Fibroblast of pulmonary artery (primary cell): Measurements from ENCODE around the gene KRTAP17-1.

Source experiments
- DNase-seq: peaks from one replicate; pipeline ENCODE4 v3.0.0-alpha.2; 2010; ENCODE audit warnings: low read depth
- H3K4me3 ChIP-seq: replicated peaks from 2 replicates; pipeline ENCODE4 v1.5.1; 2011; ENCODE audit warnings: low read depth, mild to moderate bottlenecking, control low read depth, low read length, moderate library complexity
- CTCF ChIP-seq: IDR thresholded peaks from 2 replicates; pipeline ENCODE4 v1.5.1; 2011; ENCODE audit warnings: mild to moderate bottlenecking, control low read depth, low read length, inconsistent platforms; ENCODE audit errors: missing control alignments

Gene KRTAP17-1

DNA sequence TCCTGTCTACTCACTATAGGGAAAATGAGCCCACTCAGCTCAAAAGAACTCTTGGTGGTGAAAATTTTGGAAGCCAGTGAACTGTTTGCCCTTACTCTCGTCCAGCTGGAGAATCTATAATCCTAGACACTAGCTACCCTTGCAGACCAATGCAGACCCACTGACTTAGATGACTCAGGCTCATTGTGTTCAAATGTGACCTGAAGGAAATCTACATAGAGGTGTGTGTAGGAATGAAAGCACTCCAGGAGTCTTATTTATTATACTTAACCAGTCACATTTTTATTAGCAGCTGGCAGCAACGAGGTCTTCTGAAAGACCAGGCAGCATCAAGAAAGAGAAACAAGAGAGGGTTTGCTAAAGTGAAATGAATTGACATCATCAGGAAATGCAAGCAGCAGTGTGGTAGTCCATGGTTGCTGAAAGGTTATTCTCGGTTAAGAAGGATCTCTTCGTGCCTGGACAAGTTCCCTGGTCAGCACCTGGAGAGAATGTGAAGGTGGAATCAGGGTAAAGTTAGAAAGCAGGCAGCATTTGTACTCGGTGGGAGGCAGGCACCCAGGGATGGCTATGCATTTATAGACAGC is 14.2 kb downstream of the KRTAP17-1 start:
- TF ChIP-seq CTCF = no peak
- no peak overlapping the region for H3K4me3 ChIP-seq
- no peak for DNase-seq

- no peak for DNase-seq
- TF ChIP-seq CTCF = no peak
- H3K4me3 ChIP-seq = no peak overlapping the region
These were observed 16.9 kb downstream of the KRTAP17-1 start for GRCh38 chr17:41298458-41299135.

DNA sequence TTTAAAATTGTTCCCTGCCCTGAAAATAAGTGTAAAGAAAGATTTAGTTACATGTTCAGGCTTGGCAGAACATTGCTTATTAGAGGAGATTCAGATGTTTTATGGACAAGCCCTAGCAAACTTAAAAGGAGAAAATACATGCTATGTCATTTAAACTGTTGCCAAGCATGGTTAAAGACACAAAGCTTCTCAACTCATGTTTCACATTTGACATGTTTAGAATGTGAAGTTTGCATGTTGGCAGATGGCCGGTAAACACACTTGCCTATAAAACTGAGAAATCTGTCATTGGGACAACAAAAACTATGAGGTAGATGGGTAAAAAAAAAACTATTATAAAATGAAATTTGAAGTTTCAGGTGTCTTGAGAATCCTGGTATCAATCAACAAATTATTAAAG is 18.7 kb downstream of the KRTAP17-1 start:
- no peak for DNase-seq
- no peak for TF ChIP-seq CTCF
- H3K4me3 ChIP-seq = no peak overlapping the region

- no peak overlapping the region for H3K4me3 ChIP-seq
- no peak for DNase-seq
- TF ChIP-seq CTCF = no peak
These were observed 21.5 kb downstream of the KRTAP17-1 start for GRCh38 chr17:41294016-41294415.

DNA sequence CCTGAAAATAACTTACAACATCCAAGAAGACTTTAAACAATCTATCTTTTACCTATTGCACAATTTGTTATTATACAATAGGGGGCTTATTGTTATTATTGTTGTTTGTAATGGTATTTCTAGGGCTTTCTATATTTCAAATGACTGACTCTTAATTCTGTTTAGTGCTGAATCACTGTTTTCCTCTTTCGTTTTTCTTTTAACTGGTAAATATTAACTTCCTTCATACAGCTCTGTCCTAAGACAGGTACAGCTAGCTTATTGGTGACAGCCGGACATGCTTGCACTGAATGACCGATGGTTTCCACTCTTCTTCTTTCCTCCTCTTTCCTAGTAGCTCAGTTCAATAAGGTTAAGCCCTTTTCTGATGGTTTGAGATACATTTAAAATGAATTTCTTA is 28.5 kb downstream of the KRTAP17-1 start:
- TF ChIP-seq CTCF = no peak
- DNase-seq = no peak
- H3K4me3 ChIP-seq = no peak overlapping the region

- no peak overlapping the region for H3K4me3 ChIP-seq
- DNase-seq = no peak
- TF ChIP-seq CTCF = no peak
These were observed 31.0 kb downstream of the KRTAP17-1 start for GRCh38 chr17:41284546-41284945.

DNA sequence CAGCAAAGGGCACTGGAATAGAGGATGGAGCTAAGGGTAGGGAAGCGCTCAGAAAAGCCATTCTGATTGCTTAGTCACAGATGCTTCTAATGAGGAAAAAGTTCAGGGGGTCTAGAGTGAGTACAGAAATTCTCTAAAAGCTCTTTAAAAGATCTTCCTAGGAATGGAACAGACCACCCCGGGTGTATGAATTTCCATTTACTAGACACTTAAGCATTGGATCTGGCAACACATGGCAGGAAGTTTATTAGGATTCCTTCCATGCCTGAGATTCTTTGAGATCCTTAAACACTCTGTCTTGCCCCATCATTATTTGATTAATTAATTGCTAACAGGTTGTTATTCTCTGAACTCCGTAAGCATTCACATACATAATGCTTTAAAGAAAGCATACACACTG is 31.5 kb downstream of the KRTAP17-1 start:
- H3K4me3 ChIP-seq = no peak overlapping the region
- no peak for DNase-seq
- no peak for TF ChIP-seq CTCF
